GM13977 (cell line): ENCODE results near the gene NR2F1-AS1.
"Not testable (repeated sequence)": the region's sequence is repeated elsewhere in the genome, so short reads cannot be mapped to it uniquely, and the experiment has no call there.

ENCODE experiments used
- DNase-seq: peaks from one replicate; pipeline ENCODE4 v3.0.0; 2012; ENCODE audit warnings: low spot score
- CTCF ChIP-seq: IDR thresholded peaks from 2 replicates; pipeline ENCODE4 v1.5.1; 2012; ENCODE audit warnings: mild to moderate bottlenecking, control low read depth; ENCODE audit not compliant: insufficient read depth; ENCODE audit errors: extremely low read depth, missing control alignments
- in situ Hi-C: fragments of 300-500 bp; cut with MboI; formaldehyde crosslinking; loops from one replicate; pipeline ENCODE4 v1.12.0; 2022; ENCODE audit warnings: low sequenced_read_pairs, low pct_unique_long_range_greater_than_20kb, mixed read lengths, inconsistent platforms; ENCODE audit not compliant: unreplicated experiment

NR2F1-AS1 gene

GRCh38 chr5:93545872-93546271, 35.1 kb downstream of the NR2F1-AS1 start:
- in situ Hi-C loops = no loop called here
- no peak for DNase-seq
- TF ChIP-seq CTCF = no peak

GRCh38 chr5:93532370-93532769, 48.6 kb downstream of the NR2F1-AS1 start:
- in situ Hi-C loops = no loop called here
- no peak for TF ChIP-seq CTCF
- DNase-seq = no peak

GRCh38 chr5:93521815-93522214, 59.2 kb downstream of the NR2F1-AS1 start:
- DNase-seq, in situ Hi-C loops: not testable (repeated sequence)

- no peak for DNase-seq
- no peak for TF ChIP-seq CTCF
- in situ Hi-C loops = no loop called here
These were observed 61.3 kb downstream of the NR2F1-AS1 start for GRCh38 chr5:93519740-93520139.

GRCh38 chr5:93517828-93518227, 63.2 kb downstream of the NR2F1-AS1 start:
- no peak for TF ChIP-seq CTCF
- DNase-seq = no peak
- in situ Hi-C loops = no loop called here

GRCh38 chr5:93513298-93513697, 67.7 kb downstream of the NR2F1-AS1 start:
- no peak for DNase-seq
- in situ Hi-C loops = no loop called here

GRCh38 chr5:93512799-93513198, 68.2 kb downstream of the NR2F1-AS1 start:
- TF ChIP-seq CTCF = no peak
- in situ Hi-C loops = no loop called here
- no peak for DNase-seq

More at GRCh38 chr5:93513298-93513697, 67.7 kb downstream of the NR2F1-AS1 start:
- no peak for TF ChIP-seq CTCF
